CD4-positive, alpha-beta T cell treated with Interleukin-4 for 4 hours (primary cell): Measurements from ENCODE around the gene SIRT2.
"Not testable (repeated sequence)": the region's sequence is repeated elsewhere in the genome, so short reads cannot be mapped to it uniquely, and the experiment has no call there.

Source experiments
- DNase-seq: peaks from one replicate; pipeline ENCODE4 v3.0.0-alpha.2; 2020

The SIRT2 gene

DNA sequence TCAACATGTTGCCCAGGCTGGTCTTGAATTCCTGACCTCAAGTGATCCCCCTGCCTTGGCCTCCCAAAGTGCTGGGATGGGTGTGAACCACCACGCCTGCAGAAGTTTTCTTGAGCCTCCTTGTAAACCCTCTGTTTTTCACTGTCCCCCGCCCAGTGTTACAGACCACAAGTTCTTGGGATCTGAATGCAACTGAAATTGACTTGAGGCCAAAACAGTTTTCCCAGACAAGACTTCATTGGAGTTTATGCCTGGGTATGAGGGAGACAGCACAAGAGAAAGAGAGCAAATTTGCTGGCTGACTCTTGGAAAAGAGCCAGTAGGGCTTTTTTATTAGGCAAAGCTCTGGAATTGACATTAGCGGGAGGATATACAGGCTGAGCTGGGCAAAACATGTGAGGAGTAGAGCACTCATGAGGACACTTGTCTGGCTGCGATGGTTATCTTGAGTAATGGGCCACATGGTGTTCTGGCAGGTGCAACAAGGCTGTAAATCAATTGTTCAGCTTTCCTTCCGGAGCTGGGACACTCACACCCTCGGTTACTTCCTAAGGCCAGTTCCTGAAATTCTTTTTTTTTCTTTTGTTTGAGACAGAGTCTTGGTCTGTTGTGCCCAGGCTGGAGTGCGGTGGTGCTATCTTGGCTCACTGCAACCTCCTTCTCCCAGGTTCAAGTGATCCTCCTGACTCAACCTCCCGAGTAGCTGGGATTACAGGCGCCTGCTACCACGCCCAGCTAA lies 36.9 kb downstream of the SIRT2 start:
- DNase-seq = no peak

DNA sequence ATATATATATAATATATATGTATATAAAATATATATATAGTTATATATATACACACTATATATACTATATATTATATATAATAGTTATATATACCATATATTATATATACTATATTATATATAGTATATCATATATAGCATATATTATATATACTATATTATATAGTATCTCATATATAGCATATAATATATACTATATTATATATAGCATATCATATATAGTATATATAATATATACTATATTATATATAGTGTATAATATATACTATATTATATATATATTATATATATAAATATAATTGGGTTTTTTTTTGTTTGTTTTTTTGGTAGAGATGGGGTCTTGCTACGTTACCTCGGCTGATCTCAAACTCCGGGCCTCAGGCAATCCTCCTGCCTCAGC lies 38.0 kb downstream of the SIRT2 start:
- no peak for DNase-seq

DNA sequence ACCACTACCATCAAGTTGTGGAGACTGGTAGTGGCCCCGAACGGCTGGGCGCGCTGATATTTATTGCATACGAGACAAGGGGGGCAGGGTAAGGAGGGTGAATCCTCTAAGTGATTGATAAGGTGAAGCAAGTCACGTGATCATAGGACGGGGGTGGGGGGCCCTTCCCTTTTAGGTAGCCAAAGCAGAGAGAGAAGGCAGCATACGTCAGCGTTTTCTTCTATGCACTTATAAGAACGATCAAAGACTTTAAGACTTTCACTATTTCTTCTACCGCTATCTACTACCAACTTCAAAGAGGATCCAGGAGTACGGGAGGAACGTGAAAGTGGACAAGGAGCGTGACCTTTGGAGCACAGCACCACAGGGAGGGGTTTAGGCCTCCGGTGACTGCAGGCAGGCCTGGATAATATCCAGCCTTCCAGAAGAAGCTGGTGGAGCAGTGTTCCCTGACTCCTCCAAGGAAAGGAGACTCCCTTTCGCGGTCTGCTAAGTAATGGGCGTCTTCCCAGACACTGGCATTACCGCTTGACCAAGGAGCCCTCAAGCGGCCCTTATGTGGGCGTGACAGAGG lies 39.7 kb downstream of the SIRT2 start:
- not testable (repeated sequence) for DNase-seq

DNA sequence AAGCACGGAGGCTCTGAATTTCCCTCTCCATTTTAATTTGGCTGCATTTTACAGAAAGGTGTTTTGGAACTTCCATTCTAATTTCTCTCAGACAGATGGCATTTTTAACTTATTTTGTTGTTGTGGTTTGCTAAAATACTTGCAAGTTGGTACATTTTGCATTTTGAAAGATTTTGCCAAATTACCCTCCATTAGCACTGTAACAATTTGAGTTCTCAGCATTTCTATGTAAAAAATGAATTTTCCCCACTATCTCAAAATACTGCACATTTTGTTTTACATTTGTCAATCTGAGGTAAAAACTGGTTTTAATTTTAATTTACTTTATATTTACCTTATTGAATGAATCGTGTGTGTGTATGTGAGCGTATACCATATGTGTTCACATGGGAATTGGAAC lies 42.6 kb downstream of the SIRT2 start:
- no peak for DNase-seq

DNA sequence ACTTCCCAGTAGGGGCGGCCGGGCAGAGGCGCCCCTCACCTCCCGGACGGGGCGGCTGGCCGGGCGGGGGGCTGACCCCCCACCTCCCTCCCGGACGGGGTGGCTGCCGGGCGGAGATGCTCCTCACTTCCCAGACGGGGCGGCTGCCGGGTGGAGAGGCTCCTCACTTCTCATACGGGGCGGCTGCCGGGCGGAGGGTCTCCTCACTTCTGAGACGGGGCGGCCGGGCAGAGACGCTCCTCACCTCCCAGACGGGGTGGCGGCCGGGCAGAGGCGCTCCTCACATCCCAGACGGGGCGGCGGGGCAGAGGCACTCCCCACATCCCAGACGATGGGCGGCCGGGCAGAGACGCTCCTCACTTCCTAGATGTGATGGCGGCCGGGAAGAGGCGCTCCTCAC lies 43.7 kb downstream of the SIRT2 start:
- DNase-seq = not testable (repeated sequence)

DNA sequence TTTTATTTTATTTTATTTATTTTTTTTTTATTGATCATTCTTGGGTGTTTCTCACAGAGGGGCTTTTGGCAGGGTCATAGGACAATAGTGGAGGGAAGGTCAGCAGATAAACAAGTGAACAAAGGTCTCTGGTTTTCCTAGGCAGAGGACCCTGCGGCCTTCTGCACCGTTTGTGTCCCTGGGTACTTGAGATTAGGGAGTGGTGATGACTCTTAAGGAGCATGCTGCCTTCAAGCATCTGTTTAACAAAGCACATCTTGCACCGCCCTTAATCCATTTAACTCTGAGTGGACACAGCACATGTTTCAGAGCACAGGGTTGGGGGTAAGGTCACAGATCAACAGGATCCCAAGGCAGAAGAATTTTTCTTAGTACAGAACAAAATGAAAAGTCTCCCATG lies 44.5 kb downstream of the SIRT2 start:
- not testable (repeated sequence) for DNase-seq

DNA sequence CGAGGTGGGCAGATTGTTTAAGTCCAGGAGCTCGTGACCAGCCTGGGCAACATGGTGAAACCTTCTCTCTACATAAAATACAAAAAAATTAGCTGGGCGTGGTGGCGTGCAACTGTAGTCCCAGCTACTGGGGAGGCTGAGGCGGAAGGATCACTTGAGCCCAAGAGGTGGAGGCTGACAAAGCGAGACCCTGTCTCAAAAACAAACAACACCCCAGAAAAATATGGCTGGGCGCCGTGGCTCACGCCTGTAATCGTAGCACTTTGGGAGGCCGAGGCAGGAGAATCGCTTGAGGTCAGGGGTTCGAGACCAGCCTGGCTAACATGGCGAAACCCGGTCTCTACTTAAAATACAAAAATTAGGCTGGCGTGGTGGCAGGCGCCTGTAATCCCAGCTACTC lies 46.2 kb downstream of the SIRT2 start:
- DNase-seq = no peak

DNA sequence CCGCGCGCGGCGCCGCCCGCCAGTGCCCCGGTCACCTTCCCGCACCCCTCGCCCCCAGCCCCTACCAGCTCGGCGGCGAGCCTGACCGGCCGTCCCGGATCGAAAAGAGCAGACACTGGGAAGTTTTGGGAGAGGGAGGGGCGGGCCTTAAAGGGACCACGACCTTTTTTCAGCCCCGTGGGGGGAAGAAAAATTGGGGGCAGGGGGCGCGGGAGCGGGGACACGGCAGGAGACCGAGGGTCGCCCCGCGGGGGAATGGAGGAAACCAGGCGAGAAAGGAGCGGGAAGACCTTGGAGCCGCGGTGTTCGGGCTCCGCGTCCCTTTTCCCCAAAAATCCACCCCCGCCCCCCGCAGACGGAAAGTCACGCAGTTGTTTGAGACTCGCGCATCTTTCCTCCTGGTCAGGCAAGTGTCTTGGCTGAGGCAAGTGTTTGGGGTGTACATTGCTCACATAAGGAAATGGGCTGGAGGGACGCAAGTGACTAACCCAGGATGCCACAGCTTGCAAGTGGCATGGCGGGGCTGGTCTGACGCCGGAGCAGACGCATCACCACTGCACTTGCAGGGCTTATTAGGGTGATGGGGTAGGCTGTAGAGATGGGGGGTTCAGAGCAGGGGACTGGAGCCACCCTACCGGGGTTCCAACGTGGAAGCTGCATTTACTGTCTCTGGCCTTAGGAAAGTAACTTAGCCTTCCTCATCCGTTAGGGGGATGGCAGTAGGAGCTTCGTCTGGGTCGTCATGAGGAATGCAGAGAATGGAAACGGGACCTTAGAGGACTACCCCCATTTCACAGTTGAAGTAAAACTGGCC lies 47.0 kb downstream of the SIRT2 start:
- peak; percentile 81 for DNase-seq

DNA sequence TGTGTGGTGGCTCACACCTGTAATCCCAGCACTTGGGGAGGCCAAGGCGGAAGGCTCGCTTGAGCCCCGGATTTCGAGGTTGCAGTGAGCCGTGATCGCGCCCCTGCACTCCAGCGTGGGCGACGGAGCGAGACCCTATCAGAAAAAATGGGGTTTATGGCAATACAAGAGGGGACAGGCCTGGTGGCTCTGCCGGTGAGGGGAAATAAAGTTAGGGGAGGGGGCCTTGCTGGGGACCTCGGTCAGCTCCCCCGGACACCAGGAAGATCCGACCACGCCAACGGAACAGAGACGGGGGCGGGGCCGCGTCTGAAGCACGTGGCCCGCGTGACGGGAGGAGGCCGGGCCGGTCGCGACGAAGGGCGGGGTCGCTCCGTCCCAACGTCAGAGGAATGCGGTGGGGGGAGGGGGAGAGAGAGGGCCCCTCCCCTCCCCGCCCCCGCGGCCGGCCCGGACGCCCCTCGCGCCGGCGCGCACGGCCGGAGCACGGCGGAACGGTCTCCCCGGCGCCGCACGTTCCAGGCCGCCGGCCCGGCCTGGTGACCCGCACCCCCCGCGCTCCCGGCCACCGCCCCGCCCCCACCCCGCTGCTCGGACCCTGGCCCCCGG lies 47.7 kb downstream of the SIRT2 start:
- DNase-seq = peak; percentile 87

DNA sequence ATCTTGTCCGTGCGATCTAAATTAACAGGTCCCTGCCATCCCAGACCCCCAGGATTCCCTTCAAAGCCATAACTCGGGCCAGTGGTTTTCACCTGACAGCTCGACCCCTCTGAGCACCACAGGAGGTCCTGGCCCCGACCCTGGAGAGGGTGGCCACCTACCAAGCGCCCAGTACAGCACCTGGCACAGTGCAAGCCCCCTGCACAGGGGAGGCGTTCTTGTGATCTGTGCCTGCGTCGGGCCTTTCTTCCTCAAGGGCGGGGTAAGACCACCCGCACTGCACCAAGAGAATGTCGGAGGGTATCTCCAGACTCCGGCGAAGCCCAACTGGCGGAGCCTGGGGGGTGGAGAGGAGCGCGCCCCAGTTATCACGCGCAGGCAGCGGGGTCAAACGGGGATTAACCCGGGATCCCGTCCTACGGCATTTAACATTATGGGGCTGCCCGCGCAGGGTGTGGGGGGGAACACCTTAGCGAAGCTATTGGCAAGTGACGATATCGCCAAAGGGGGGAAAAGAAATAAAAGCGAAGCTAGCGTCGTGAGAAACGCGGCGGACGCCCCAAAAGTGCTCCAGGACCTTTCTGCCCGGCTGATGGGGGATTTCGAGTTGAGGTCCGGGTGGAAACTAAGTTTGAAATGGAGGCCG lies 48.3 kb downstream of the SIRT2 start:
- no peak for DNase-seq

DNA sequence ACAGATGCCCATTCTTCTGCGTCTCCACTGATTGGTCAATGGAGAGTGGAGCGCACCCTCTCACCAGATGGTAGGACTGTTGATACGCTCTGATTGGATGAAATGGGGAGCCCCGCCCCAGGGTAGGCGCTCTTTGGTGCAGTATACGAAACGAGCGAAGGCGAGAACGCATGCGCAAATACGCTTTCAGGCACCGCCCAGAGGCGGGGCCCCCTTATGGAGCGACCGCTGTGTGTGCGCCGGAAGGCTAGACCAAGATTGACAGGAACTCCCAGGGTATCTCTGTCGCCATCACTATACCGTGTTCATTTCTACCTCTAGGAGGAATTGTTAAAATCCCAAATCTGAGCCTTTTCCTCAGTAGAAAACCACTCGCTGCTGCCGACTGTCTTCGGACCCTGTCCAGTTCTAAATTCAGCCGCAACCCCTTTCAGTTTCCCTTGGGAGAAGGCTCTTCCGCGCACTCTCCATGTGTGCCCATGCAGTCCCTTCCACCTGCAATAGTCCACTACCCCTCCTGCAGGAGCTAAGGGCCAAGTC lies 48.9 kb downstream of the SIRT2 start:
- DNase-seq = no peak

DNA sequence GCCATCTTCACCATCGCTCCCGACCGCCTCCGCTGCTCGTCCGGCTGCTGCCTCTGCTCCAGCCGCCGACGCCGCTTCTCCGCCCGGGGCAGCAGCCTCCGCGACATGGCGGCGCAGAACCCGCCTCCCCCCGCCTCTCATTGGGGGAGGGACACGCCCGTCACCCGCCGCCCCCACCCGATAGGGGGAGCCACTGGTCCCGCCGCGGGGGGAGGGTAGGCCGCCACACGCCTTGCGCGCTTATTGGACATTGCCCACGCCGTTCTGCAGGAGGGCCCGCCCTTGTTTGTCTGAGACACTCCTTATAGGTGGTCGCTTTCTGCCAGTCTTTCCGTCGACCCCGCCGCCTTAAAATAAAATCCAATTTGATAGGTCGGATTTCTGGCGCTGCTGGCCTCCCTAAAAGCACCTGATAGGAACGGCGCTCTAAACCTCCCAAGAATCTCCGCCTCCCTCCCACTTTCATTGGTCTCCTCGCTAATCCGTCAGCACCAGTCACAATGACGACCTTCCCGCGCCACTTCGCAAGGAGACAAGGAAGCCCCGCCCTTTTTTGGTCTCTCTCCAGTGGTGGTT lies 49.5 kb downstream of the SIRT2 start, which contains the start of gene HNRNPL:
Gene HNRNPL, minus strand, starts transcription at position 127 of the 576 bp plus-strand sequence. Its CDS starts 20 bp downstream, at position 107.
- DNase-seq = peak; percentile 100

DNA sequence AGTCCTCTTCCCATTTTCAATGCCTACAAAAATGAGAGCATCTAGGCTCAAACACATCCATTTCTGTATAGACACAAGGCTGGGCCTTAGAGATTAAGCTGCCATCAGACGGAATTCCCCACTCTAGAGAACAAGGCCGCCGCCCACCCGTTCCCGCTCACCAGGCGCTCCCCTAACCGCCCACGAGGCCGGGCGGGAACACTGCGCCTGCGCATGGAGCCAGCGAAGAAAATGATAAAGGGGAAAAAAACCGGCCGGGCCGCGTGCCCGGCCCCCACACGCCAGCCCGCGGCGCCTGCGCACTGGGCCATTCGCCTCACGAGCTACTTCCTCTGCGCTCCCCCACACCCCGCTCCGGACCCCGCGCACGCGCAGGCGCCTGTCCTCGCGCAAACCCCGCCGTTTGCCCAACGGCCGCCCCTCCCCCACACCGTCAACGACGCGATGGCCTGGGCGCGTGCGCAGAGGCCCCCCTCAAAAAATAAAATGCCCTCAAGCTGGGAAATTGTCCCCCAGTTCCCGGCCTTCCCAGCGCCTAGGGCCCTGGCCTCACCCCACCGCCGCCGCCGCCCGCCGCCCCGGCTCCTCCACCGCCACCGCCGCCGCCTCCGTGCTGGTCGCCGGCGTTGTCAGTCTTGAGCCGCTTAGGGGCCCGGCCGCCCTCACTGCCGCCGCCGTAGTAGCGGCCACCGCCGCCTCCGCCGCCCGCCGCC lies 50.1 kb downstream of the SIRT2 start:
- DNase-seq = peak; percentile 97

DNA sequence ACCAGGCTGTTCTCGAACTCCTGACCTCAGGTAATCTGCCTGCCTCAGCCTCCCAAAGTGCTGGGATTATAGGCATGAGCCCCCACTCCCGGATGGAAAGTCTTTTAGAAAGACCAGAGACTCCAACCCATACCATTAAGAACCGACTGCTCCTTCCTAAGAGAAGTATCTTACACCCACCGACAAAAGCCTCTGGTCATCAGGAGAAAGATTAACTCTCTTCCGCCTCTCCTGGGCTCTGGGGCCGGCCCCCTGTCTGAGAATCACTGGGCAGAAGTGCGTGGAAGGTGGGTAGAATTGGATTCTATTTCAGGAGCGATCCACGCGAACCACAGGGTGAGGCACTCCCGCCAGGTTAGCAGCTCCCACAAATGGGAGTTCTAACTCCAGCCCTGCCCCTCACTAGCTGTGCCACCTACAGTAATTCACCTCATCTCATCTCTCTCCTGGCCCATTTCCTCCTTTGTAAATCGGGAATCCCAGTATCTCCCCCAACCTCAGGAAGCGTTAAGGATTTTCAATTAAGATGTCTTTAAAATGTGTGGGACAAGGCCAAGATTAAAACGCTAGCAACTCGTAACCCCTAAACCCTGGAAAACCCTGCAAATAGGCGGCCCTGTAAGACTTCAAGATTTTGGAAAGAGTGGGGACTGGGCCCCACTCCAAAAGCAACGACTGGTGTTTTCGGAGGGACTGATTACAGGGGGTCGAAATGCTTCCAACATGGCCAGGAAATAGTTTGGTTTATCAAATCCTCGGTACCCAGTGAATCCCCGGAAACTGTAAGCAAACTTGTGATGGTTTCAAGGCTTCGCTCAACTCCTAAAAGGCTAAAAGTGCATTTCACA lies 50.9 kb downstream of the SIRT2 start:
- DNase-seq = no peak

DNA sequence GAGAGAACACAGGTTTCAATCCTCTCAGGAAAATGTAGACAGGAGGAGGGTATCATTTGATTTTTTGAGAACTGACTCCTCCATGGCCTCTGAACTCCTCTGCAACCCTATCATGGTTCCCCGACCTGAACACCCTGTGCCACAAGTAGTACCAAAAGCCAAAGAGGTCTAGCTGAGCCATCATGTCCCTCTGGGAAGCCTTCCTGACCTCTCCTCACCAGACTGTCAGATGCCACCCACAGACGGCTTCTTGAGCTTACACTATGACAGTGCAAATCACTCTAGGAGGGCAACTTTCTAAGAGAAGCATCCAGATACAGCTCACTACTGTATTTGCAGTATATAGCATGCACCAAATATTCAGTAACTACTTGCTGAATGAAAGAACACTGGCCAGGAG lies 53.3 kb downstream of the SIRT2 start:
- DNase-seq = no peak

DNA sequence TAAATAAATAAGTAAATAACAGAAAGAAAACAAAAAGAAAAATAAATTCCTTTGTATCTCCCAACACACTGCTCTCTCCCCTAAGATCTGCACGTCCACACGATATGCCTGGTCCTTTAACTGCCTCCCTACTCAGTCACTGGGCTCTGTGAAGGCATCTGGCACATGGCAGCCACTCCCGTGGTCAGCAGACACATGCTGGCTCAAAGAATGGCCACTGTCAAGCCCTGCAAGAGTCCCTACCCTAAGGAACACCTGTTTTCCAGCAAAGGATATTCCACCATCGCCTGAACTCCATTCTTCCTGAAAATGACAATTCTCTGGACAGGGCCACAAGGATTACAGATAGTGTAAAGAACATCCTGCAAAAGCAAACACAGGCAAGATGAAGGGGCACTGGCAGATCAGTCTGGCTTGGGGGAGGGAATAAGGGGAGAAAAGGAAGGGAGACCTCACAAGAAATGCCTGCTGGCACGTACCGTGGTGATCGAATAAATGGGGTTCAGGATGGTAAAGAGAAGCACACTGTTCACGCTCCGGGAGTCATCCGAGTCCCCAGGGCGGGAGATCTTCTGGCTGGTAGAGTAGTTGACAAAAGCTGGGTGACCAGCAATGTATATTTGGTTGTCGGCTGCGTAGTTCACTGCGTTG lies 53.9 kb downstream of the SIRT2 start:
- no peak for DNase-seq

DNA sequence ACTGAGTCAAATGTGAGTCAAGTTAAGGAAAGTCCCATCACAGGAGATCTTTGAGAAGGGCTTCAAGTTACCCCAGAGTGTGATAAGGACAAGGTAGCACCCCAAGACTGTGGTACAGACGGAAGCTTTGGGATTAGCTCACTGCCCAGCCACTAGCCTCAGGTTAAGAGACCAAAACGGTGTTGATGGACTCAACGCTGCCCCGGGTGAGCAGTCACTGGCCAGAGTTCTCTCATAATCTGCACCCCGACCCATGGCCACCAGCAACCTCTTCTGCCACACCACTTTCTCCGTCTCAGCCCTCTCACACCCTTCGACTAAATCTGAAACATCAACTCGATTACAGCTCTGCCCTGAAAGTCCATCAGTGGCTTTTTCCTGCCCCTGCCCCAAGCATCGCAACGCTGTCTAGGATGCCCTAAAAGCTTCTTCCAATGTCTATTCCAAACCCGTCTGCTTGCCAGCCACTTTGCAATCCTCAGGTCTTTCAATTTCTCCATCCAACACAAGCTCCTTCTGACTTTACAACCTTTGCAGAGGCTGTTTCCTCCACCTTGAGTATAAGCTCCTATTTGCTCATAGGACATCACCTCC lies 55.2 kb downstream of the SIRT2 start:
- no peak for DNase-seq

DNA sequence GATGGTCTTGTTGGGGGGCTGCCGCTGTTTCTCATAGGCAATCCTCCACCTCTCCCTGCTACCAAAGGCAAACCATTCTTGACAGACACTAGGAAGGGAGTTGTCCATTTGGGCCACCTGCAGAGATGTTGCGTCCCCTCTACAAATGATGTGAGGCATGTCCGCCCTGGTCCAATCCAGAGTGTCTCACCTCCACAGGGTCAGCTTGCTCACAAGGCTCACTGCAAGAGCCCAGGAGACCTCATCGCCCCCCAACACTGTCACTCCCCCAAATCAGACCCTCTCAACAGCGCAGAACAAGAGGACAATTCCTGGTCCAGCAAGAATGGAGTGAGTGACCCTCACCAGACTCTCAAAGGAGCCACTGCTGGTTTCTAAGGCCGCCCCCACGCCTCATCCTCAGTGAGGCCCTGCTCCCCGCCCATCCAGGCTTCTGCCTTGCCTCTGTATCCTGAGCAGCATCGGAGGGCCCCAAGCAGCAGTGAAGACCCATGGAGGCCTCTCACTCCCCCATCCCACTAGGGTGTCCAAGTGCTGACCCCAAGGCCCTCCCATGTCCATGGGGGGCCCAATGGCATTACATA lies 56.2 kb downstream of the SIRT2 start:
- no peak for DNase-seq
